ENCODE data around the gene CDK10.
"Not testable (repeated sequence)": the region's sequence is repeated elsewhere in the genome, so short reads cannot be mapped to it uniquely, and the experiment has no call there.

CDK10 gene, protein sequence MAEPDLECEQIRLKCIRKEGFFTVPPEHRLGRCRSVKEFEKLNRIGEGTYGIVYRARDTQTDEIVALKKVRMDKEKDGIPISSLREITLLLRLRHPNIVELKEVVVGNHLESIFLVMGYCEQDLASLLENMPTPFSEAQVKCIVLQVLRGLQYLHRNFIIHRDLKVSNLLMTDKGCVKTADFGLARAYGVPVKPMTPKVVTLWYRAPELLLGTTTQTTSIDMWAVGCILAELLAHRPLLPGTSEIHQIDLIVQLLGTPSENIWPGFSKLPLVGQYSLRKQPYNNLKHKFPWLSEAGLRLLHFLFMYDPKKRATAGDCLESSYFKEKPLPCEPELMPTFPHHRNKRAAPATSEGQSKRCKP

DNA sequence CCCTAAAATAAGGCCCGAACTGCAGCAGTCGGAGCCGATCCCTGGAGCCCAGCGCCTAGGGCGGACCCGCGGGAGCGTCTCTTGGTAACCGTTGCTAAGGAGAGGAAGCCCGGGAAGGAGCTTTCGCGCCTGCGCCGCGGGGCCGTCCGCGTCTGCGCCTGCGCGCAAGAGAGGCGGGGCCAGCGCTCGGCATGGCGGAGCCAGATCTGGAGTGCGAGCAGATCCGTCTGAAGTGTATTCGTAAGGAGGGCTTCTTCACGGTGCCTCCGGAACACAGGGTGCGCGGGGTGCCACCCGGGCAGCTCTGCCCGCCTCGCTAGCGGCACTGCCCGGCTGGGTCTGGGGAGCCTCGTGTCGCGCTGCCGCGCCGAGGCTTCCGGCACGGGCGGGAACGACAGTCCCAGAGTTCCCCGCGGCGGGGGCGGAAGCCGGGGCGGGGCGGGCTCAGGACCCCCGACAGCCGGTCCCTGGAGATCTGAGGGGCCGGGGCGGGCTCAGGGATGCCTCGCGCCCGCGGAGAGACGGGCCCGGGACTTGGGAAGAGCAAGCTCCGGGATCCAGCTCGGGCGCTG lies at the start of gene CDK10:
TSS of gene CDK10 (plus strand) at position 170 of the 572 bp plus-strand sequence. CDS start at position 192, 22 bp downstream.
- peak; percentile 89 for DNase-seq (ENCODE audit: low spot score)

DNA sequence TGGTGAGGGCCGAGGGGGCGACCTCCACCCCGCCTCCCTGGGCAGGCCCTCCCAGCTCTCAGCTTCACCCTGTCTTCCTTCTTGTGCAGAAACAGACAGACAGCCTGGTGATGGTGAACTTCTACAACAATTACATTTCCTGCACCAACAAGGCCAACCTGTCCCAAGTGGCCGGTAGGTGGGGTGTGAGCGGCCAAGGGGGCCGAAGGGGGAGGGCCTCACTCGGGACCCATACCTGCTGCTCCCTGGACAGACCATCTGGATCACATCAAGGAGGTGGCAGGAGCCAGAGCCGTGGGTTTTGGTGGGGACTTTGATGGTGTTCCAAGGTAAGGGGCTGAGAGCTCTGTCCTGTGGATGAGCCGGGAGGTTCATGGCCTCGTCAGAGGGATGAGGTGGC lies 49.1 kb upstream of the CDK10 start:
- no peak for DNase-seq (ENCODE audit: low spot score)

GRCh38 chr16:89638455-89638854 lies 48.0 kb upstream of the CDK10 start:
- DNase-seq (ENCODE audit: low spot score), result no peak

- no peak for DNase-seq (ENCODE audit: low spot score)
These were observed 47.1 kb upstream of the CDK10 start for GRCh38 chr16:89639385-89639784.

GRCh38 chr16:89641458-89642119 lies 44.9 kb upstream of the CDK10 start:
- DNase-seq (ENCODE audit: low spot score), result no peak

- DNase-seq (ENCODE audit: low spot score), result no peak
These were observed 43.9 kb upstream of the CDK10 start for GRCh38 chr16:89642574-89642973.

DNA sequence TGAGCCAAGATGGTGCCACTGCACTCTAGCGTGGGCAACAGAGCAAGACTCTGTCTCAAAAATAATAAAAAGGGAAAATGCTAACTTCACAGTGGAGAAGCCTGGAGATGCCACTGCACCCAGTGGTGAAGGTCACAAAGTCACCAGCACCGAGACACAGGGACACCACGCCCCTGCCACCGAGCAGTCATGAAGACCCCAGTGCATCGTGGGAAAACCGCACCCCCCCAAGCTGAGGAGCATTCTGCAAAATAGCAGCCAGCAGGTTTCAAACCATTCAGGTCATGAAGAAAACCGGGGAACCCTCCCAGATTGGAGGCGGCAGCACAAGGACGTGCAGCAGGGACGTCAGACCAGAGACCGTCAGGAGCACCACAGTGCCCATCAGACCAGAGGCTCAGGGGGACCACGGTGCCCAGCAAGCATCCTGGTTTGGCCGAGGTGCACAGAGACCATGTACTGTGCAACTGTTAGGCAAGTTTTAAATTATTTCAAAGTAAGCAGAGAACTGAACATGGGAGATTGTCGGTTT lies 42.7 kb upstream of the CDK10 start:
- no peak for DNase-seq (ENCODE audit: low spot score)

DNA sequence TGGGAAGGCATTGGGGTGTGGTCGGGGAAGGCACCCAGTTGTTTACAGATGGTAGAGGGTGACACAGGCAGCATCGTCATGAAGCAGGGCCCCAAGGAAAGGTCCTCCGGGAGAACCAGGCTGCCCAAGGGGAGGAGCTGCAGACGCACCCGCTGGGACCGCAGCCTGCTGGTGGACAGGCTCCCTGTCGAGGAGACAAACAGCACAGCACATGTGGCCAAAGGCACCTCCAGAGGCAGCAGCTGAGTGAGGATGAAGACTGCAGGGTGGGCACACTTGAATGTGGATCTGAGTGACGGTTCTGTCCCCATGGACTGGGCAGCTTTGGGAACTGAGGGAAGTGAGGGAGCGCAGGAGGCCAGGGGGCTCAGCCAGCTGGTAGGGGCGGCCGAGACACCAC lies 41.4 kb upstream of the CDK10 start:
- no peak for DNase-seq (ENCODE audit: low spot score)

DNA sequence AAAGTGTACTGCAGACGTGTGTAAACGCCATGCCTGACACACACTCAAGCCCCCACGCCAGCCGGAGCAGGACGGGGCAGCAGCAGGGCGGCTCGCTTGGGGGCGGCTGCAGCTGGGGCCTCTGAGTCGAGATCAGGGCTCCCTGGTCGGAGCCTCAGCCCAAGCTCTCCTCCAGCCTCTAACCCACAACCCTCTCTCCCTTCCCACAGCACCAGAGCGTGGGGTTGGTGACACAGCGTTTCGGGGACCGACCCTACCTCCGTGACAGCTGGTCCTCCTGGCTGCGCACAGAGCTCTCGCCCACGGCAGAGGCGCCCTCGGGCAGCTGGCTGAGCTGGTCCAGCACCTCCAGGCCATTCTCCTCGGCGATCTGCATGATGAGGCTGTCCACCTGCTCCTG lies 40.2 kb upstream of the CDK10 start:
- DNase-seq (ENCODE audit: low spot score), result no peak

- no peak for DNase-seq (ENCODE audit: low spot score)
These were observed 39.6 kb upstream of the CDK10 start for GRCh38 chr16:89646906-89647305.

GRCh38 chr16:89651584-89651983 lies 34.9 kb upstream of the CDK10 start:
- no peak for DNase-seq (ENCODE audit: low spot score)

DNA sequence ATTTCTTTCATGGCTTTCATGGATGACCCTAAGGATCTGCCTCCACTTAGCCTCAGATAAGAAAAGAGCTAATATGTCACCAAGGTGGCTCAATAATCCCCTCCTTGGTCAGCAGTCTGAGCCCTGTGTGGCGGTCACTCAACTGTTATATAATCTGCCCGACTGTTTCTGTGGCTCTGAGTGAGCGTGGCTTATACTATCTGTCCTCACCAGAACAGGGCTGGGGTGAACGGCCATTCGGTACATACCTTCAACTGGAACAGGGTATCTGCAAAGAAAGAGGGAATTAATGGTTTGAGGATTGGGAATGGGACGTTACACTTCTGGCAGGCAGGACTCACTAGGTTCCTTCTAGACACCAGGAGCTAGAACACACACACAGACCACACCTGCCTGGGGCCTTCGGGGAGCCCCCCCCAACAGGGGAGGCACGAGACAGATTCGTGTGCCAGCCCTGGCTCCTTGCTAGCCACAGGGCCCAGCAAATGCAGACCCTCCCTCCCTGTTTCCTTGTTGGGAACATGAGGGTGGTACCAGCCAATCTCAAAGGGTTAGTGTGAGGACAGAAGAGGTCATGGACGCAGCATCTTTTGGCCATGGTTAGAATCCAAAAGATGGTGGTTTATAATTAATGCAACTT lies 32.7 kb upstream of the CDK10 start:
- DNase-seq (ENCODE audit: low spot score), result no peak

GRCh38 chr16:89655062-89655643 lies 31.3 kb upstream of the CDK10 start:
- no peak for DNase-seq (ENCODE audit: low spot score)

DNA sequence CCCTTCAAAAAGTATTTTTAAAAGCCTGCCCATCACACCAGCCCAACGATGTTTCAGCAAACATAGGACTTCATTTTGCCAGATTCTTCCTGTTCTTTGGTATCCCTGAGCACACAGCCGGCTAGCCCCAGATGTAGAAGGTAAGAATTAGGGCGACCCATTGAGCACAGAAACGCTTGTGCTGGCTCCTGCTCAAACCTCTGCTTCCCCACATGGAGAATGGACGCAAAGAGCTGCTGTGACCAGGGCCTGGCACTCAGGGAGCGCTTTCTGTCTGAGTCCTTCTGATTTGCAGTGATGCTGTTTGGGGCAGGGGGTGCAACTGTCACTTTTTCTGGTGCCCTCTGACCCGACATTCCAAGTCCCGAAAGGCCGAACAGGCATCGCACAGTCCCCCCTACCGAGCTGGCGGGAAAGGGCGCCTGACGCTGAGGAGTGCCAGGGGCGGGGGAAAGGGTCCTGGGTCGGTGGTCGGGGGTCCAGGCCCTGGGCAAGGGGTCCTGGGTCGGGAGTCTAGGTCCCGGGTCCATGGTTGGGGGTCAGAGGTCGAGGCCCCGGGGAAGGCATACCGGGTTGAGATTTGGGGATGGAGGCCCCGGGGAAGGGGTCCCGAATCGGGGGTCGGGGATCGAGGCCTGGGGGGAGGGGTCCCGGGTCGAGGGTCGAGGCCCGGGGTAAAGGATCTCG lies 29.9 kb upstream of the CDK10 start:
- DNase-seq (ENCODE audit: low spot score), result no peak

DNA sequence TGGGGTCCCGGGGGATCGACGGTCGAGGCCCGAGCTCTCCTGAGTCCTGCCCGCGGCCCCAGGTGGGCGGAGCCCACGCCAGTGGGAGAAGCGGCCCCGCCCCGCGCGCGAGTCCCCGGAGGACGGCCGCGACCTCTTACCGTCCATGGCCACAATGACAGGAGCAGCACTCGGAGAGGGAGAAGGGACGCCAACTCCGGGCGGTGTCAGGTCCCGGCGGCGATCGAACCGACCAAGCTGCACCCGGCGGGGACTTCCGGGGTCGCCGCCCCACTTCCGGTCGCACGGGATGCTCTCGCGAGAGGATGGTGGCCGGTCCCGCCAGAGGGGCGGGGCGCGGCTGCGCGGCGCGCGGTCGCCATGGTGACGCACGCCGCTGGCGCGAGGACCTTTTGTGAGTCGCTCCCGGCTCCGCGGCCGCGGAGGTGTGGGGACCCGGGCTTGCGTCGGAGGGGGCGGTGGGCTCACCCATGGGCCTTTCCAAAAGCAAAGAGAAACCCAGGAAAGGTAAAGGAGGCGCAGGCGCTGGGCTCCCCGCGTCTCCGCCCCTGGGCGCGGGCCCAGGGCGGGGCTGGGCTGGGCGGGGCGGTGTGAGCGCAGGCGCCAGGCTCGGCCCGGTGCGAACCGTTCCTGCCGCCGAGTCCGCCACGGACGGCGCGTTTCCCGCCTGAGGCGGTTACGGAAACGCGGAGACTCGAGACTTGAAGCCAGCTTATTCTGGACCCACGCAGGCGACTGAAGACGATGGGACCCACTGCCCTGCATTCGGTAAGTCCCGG lies 28.9 kb upstream of the CDK10 start, which contains the start of the genes CHMP1A and SPATA33:
TSS of gene CHMP1A (minus strand) at position 267 of the 779 bp plus-strand sequence. CDS start at position 147, 120 bp downstream.
TSS of gene SPATA33 (plus strand) at position 395 of the 779 bp plus-strand sequence. CDS start at position 471, 76 bp downstream.
- DNase-seq (ENCODE audit: low spot score), result peak; percentile 75

DNA sequence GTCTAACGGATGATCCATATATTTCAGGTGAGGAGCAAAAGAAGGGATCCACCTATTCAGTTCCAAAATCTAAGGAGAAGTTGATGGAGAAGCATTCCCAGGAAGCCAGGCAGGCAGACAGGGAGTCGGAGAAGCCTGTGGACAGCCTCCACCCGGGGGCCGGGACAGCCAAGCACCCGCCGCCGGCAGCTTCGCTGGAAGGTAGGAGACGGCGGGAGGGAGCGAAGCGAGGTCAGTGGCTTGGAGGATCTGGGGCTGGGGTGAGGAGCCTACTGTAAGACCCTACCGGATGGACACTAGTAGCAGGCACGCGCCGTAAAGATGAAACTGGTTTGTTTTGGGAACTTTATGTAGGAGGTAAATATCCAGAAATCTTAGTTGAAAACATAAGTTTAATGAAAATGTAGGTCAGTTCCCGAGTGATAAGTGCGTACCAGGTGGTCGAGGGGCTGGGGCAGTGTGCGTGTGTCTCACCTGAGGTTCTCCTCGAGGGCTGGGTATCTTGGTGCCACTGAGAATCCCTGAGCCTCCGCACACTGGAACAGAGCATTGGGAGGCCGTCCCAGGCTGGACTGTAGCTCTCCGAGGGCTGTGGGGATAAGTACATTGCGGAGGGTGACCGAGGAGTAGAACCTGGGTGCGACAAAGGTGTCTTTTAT lies 28.1 kb upstream of the CDK10 start:
- DNase-seq (ENCODE audit: low spot score), result no peak

GRCh38 chr16:89660146-89660545 lies 26.3 kb upstream of the CDK10 start:
- no peak for DNase-seq (ENCODE audit: low spot score)

GRCh38 chr16:89661215-89661614 lies 25.3 kb upstream of the CDK10 start:
- DNase-seq (ENCODE audit: low spot score), result no peak

GRCh38 chr16:89664238-89664637 lies 22.3 kb upstream of the CDK10 start:
- not testable (repeated sequence) for DNase-seq (ENCODE audit: low spot score)

- not testable (repeated sequence) for DNase-seq (ENCODE audit: low spot score)
These were observed 19.5 kb upstream of the CDK10 start for GRCh38 chr16:89667000-89667399.

Data from kidney capillary endothelial cell (primary cell).